PC-9 (cell line): ENCODE results near the gene LIPC. TPM values are rescaled to one million over a fixed set of nuclear protein-coding genes. Genes with fewer than 3 reads are reported as not detected.
A peak's percentile ranks its signal among the peaks of the same experiment; 100 is the strongest.

Experiments used
- BruUV-seq: library from RNA; stranded (reverse); fragments of 400-500 nt; replicated peaks from 2 replicates; lab custom pipeline; 2021; lab: Mats Ljungman, UMichigan
- CTCF ChIA-PET: fragments of 300-600 bp; sonication (Branson Sonifier 250); formaldehyde crosslinking; loops from one replicate; lab custom pipeline; 2022; ENCODE audit warnings: antibody characterized with exemption; lab: Charles Lee
- POLR2A ChIA-PET: fragments of 300-600 bp; sonication (Branson Sonifier 250); formaldehyde crosslinking; loops from one replicate; lab custom pipeline; 2022; ENCODE audit warnings: antibody characterized with exemption; ENCODE audit not compliant: unreplicated experiment; lab: Charles Lee
- DNase-seq, 2 experiments: peaks; one replicate each; pipeline versions ENCODE4 v3.0.0 to v3.0.0-alpha.2; 2015 to 2022; ENCODE audit warnings: mixed read lengths in 1 of 2
- H2AFZ ChIP-seq: fragments of 200-600 bp; sonication (generic); 2 replicates; pipeline ENCODE4 v1.8.1; 2017; ENCODE audit warnings: antibody characterized with exemption
- H3F3A ChIP-seq: fragments of 200-600 bp; sonication (generic); 2 replicates; pipeline ENCODE4 v1.8.1; 2017; ENCODE audit warnings: antibody characterized with exemption, mild to moderate bottlenecking, low read depth; ENCODE audit not compliant: insufficient read depth
- H3K27ac ChIP-seq: fragments of 200-600 bp; sonication (generic); 2 replicates; pipeline ENCODE4 v1.6.1; 2016; ENCODE audit warnings: mixed run types
- H3K27me3 ChIP-seq: fragments of 200-600 bp; sonication (generic); 2 replicates; pipeline ENCODE4 v1.6.1; 2016; ENCODE audit warnings: low read depth, mixed run types; ENCODE audit not compliant: insufficient read depth
- H3K36me3 ChIP-seq: fragments of 200-600 bp; sonication (generic); 2 replicates; pipeline ENCODE4 v1.6.1; 2016; ENCODE audit warnings: low read depth, mixed run types
- H3K4me1 ChIP-seq: fragments of 200-600 bp; sonication (generic); replicated peaks from 2 replicates; pipeline ENCODE4 v1.6.1; 2016; ENCODE audit warnings: mixed run types; ENCODE audit not compliant: insufficient read depth
- H3K4me2 ChIP-seq: fragments of 200-600 bp; sonication (generic); 2 replicates; pipeline ENCODE4 v1.6.1; 2017; ENCODE audit warnings: mixed run types
- H3K4me3 ChIP-seq: fragments of 200-600 bp; sonication (generic); 2 replicates; pipeline ENCODE4 v1.6.1; 2016; ENCODE audit warnings: mixed run types
- H3K79me2 ChIP-seq: fragments of 200-600 bp; sonication (generic); 2 replicates; pipeline ENCODE4 v1.6.1; 2017; ENCODE audit warnings: low read depth, mixed run types
- H3K9me2 ChIP-seq: fragments of 200-600 bp; sonication (generic); 2 replicates; pipeline ENCODE4 v1.8.1; 2017; ENCODE audit warnings: mild to moderate bottlenecking; ENCODE audit not compliant: insufficient read depth
- H3K9me3 ChIP-seq: fragments of 200-600 bp; sonication (generic); 2 replicates; pipeline ENCODE4 v1.8.1; 2016; ENCODE audit warnings: low read depth; ENCODE audit not compliant: insufficient read depth
- H4K20me1 ChIP-seq: fragments of 200-600 bp; sonication (generic); 2 replicates; pipeline ENCODE4 v1.8.1; 2017; ENCODE audit not compliant: insufficient read depth
- CTCF ChIP-seq: fragments of 200-600 bp; sonication (generic); conservative IDR thresholded peaks from 2 replicates; pipeline ENCODE4 v1.6.1; 2017; ENCODE audit warnings: mixed run types, antibody characterized with exemption, mild to moderate bottlenecking, moderate library complexity
- EZH2 ChIP-seq: fragments of 200-600 bp; sonication (generic); IDR thresholded peaks from 2 replicates; pipeline ENCODE4 v1.8.0; 2017; ENCODE audit warnings: antibody characterized with exemption, low read depth
- intact Hi-C: fragments of 100-400 bp; cut with micrococcal nuclease; formaldehyde crosslinking; loops from one replicate; pipeline ENCODE4 v1.10.0; 2022; ENCODE audit not compliant: unreplicated experiment
- total RNA-seq: library from RNA; stranded (reverse); gene quantifications from 2 replicates; pipeline ENCODE4 v1.2.3, GENCODE V29; 2021

LIPC gene
- total RNA-seq, 1 experiment from 2014 or later: not detected

- H3K4me2 ChIP-seq: no peak overlapping the region
- no peaks in the 10 kb centered on the region for H3K79me2 ChIP-seq
- DNase-seq: no peak
- ChIA-PET CTCF (no interaction called here), POLR2A (interaction anchor here (0.6 kb wide), 1 partner anchor 292 kb away, joined by 4 read pairs; no protein-coding TSS in a partner anchor)
- H2AFZ ChIP-seq: no peak overlapping the region
- intact Hi-C loops: no loop called here
- H3K36me3 ChIP-seq: no peaks in the 10 kb centered on the region
- peaks cover 40% of the 10 kb centered on the region for H3K4me1 ChIP-seq
- H3K27ac ChIP-seq: no peak overlapping the region
- no peaks in the 10 kb centered on the region for H3K9me2 ChIP-seq
- H3K9me3 ChIP-seq: no peaks in the 10 kb centered on the region
- H4K20me1 ChIP-seq: no peaks in the 10 kb centered on the region
- H3K27me3 ChIP-seq: no peaks in the 10 kb centered on the region
- no TSS peak for BruUV-seq
- no peak for TF ChIP-seq EZH2
- TF ChIP-seq CTCF: no peak
- peaks cover 20% of the 10 kb centered on the region; the same call in 1 of the 2 replicates for H3F3A ChIP-seq
- H3K4me3 ChIP-seq: no peak overlapping the region
Observed at GRCh38 chr15:58454950-58455401, 23.2 kb downstream of the LIPC start.

DNA sequence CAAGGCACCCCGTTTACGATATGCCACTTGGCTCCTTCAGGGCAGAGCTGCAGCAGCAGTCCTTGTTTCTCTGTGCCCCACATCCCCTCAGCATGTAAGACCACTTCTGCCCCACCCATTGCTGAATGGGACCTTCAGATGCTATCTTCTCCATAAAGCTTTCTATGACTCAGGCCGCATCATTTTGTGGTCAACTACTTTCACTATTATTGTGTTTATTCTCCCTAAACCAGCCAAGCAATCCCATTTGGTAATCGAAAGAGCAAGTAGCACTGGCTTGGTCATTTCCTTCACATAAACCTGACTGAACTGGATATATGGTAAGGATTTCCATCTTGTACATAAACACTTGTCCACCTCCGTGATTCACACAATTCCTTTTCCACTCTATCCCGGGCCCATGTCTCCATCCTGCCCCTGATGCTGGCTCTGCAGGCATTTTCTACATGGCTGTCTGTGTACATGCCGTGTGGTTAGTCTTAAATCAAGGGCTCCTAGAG lies 25.7 kb downstream of the LIPC start:
- Histone ChIP-seq H3K27me3 (no peaks in the 10 kb centered on the region), H3K4me1 (peaks cover 50% of the 10 kb centered on the region), H3K27ac (peak overlapping the region; percentile 81), H3K9me2 (no peaks in the 10 kb centered on the region; the same call in 1 of the 2 replicates), H3K9me3 (no peaks in the 10 kb centered on the region), H3K4me3 (no peak overlapping the region), H3F3A (peaks cover 24% of the 10 kb centered on the region; the same call in 1 of the 2 replicates), H4K20me1 (no peaks in the 10 kb centered on the region), H3K36me3 (no peaks in the 10 kb centered on the region), H3K79me2 (no peaks in the 10 kb centered on the region), H2AFZ (no peak overlapping the region), H3K4me2 (peak overlapping the region; percentile 61)
- DNase-seq: peak; percentile 26 to 79
- intact Hi-C loops: no loop called here
- TF ChIP-seq EZH2 (no peak), CTCF (no peak)
- CTCF ChIA-PET: no interaction called here
- BruUV-seq: no TSS peak
- POLR2A ChIA-PET: interaction anchor here (0.6 kb wide), 1 partner anchor 21 kb away, joined by 7 read pairs; no protein-coding TSS in a partner anchor

DNA sequence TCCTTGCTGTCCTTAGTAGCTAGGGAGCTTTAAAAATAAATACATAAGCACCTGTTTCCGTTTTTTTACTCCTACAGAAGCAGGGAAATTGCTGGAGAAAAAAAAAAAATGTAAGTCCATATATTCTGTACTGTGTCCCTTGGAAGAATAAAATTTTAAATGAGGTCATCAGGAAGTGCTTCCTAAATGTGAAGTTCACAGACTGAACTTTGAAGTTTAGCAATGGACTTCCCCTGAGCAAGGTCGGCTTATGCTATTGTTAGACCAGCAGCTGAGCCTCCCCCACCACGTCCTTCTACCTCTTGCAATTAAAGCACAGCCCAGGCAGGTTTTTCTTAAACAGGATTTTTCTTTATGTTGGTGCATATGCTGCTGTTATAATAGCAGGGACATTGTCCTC lies 26.3 kb downstream of the LIPC start:
- no peaks in the 10 kb centered on the region for H3K79me2 ChIP-seq
- no peaks in the 10 kb centered on the region for H3K27me3 ChIP-seq
- peak overlapping the region; percentile 81 for H3K27ac ChIP-seq
- POLR2A ChIA-PET: interaction anchor here (0.6 kb wide), 1 partner anchor 20 kb away, joined by 7 read pairs; no protein-coding TSS in a partner anchor
- TF ChIP-seq EZH2 (no peak), CTCF (no peak)
- H3K36me3 ChIP-seq: no peaks in the 10 kb centered on the region
- H3K4me3 ChIP-seq: no peak overlapping the region
- peaks cover 55% of the 10 kb centered on the region for H3K4me1 ChIP-seq
- H4K20me1 ChIP-seq: no peaks in the 10 kb centered on the region
- CTCF ChIA-PET: no interaction called here
- no peaks in the 10 kb centered on the region for H3K9me3 ChIP-seq
- H3K4me2 ChIP-seq: peak overlapping the region; percentile 61
- peaks cover 28% of the 10 kb centered on the region; the same call in 1 of the 2 replicates for H3F3A ChIP-seq
- intact Hi-C loops: no loop called here
- BruUV-seq: no TSS peak
- DNase-seq: no peak
- H2AFZ ChIP-seq: no peak overlapping the region
- H3K9me2 ChIP-seq: no peaks in the 10 kb centered on the region; the same call in 1 of the 2 replicates
